A673 (cell line): ENCODE data around the gene AANAT. TPM values are rescaled to one million over a fixed set of nuclear protein-coding genes. Genes with fewer than 3 reads are reported as not detected.

Experiments
- BruUV-seq: library from RNA; stranded (reverse); fragments of 400-500 nt; replicated peaks from 2 replicates; lab custom pipeline; 2021; lab: Mats Ljungman, UMichigan
- CTCF ChIA-PET: fragments of 300-600 bp; sonication (Branson Sonifier 250); formaldehyde crosslinking; loops from one replicate; lab custom pipeline; 2022; ENCODE audit warnings: antibody characterized with exemption; lab: Charles Lee
- POLR2A ChIA-PET: fragments of 300-600 bp; sonication (Branson Sonifier 250); formaldehyde crosslinking; loops from one replicate; lab custom pipeline; 2022; ENCODE audit warnings: antibody characterized with exemption; ENCODE audit not compliant: low non-redundant PET; lab: Charles Lee
- DNase-seq: peaks from one replicate; pipeline ENCODE4 v3.0.0-alpha.2; 2015; ENCODE audit warnings: low spot score
- H3K27ac ChIP-seq: fragments of 200-600 bp; sonication (generic); 2 replicates; pipeline ENCODE4 v1.5.1; 2016; ENCODE audit warnings: mixed run types, low read depth, mild to moderate bottlenecking, mixed read lengths, antibody characterized with exemption, low read length; ENCODE audit not compliant: poor library complexity, severe bottlenecking
- H3K27me3 ChIP-seq: fragments of 200-600 bp; sonication (generic); replicated peaks from 2 replicates; pipeline ENCODE4 v1.6.1; 2017; ENCODE audit warnings: mixed run types, low read depth, mild to moderate bottlenecking, mixed read lengths, antibody characterized with exemption, low read length; ENCODE audit not compliant: insufficient read depth, poor library complexity
- H3K36me3 ChIP-seq: fragments of 200-600 bp; sonication (generic); 2 replicates; pipeline ENCODE4 v1.6.1; 2016; ENCODE audit warnings: mixed run types, mild to moderate bottlenecking, mixed read lengths, antibody characterized with exemption, low read length; ENCODE audit not compliant: insufficient read depth, poor library complexity, severe bottlenecking
- H3K4me1 ChIP-seq: fragments of 200-600 bp; sonication (generic); 2 replicates; pipeline ENCODE4 v1.6.1; 2017; ENCODE audit warnings: mixed run types, mild to moderate bottlenecking, mixed read lengths, antibody characterized with exemption, low read length; ENCODE audit not compliant: insufficient read depth, poor library complexity, severe bottlenecking
- H3K4me3 ChIP-seq: fragments of 200-600 bp; sonication (generic); 2 replicates; pipeline ENCODE4 v1.5.1; 2016; ENCODE audit warnings: low read depth, mixed run types, mild to moderate bottlenecking, mixed read lengths, low read length; ENCODE audit not compliant: poor library complexity, severe bottlenecking
- H3K9me3 ChIP-seq: fragments of 200-600 bp; sonication (generic); 2 replicates; pipeline ENCODE4 v1.6.1; 2016; ENCODE audit warnings: mixed run types, low read depth, mild to moderate bottlenecking, mixed read lengths, antibody characterized with exemption, low read length; ENCODE audit not compliant: poor library complexity, severe bottlenecking
- CTCF ChIP-seq: fragments of 300-800, 200-600 bp; sonication (generic); conservative IDR thresholded peaks from 2 replicates; pipeline ENCODE4 v1.5.1; 2017; ENCODE audit warnings: low read depth, mild to moderate bottlenecking, antibody characterized with exemption, low read length, moderate library complexity, mixed read lengths
- EZH2 ChIP-seq: fragments of 200-600 bp; sonication (generic); IDR thresholded peaks from 2 replicates; pipeline ENCODE4 v1.6.1; 2017; ENCODE audit warnings: borderline replicate concordance, low read depth, mild to moderate bottlenecking, mixed read lengths, antibody characterized with exemption, low read length; ENCODE audit not compliant: poor library complexity, severe bottlenecking
- intact Hi-C: fragments of 100-400 bp; cut with micrococcal nuclease; formaldehyde crosslinking; loops from one replicate; pipeline ENCODE4 v1.10.0; 2022; ENCODE audit not compliant: unreplicated experiment
- total RNA-seq: library from RNA; stranded (reverse); gene quantifications from 2 replicates; pipeline ENCODE4 v1.2.3, GENCODE V29; 2021

Gene AANAT
- total RNA-seq, 1 experiment from 2014 or later = not detected

GRCh38 chr17:76496464-76496863, 29.1 kb downstream of the AANAT start:
- no TSS peak for BruUV-seq
- POLR2A ChIA-PET = no interaction called here
- DNase-seq = no peak
- H3K9me3 ChIP-seq = no peaks in the 10 kb centered on the region
- intact Hi-C loops = no loop called here
- no peak overlapping the region for H3K27ac ChIP-seq
- TF ChIP-seq EZH2 (no peak), CTCF (no peak)
- no peak overlapping the region for H3K4me3 ChIP-seq
- peaks cover 65% of the 10 kb centered on the region for H3K4me1 ChIP-seq
- CTCF ChIA-PET = no interaction called here
- H3K36me3 ChIP-seq = no peaks in the 10 kb centered on the region
- no peaks in the 10 kb centered on the region for H3K27me3 ChIP-seq

- TF ChIP-seq CTCF = no peak
- TF ChIP-seq EZH2 = no peak
- no peaks in the 10 kb centered on the region for H3K27me3 ChIP-seq
- intact Hi-C loops = no loop called here
- no peak overlapping the region for H3K27ac ChIP-seq
- ChIA-PET CTCF (interaction anchor here (0.9 to 1.0 kb wide), 2 partner anchors 9 to 39 kb away, joined by 3 to 4 read pairs; no protein-coding TSS in a partner anchor), POLR2A (interaction anchor here (0.6 kb wide), 1 partner anchor 11 kb away, joined by 9 read pairs; no protein-coding TSS in a partner anchor)
- no peaks in the 10 kb centered on the region for H3K36me3 ChIP-seq
- no peak overlapping the region for H3K4me3 ChIP-seq
- H3K4me1 ChIP-seq = peaks cover 64% of the 10 kb centered on the region
- no peaks in the 10 kb centered on the region for H3K9me3 ChIP-seq
- DNase-seq = no peak
- BruUV-seq = no TSS peak
Observed at GRCh38 chr17:76497699-76497978, 30.2 kb downstream of the AANAT start.

- H3K4me1 ChIP-seq = peaks cover 58% of the 10 kb centered on the region
- no peaks in the 10 kb centered on the region for H3K27me3 ChIP-seq
- DNase-seq = peak; percentile 86
- no peak overlapping the region for H3K27ac ChIP-seq
- no peak overlapping the region for H3K4me3 ChIP-seq
- H3K9me3 ChIP-seq = no peaks in the 10 kb centered on the region
- ChIA-PET POLR2A (interaction anchor here (0.6 kb wide), 1 partner anchor 11 kb away, joined by 9 read pairs; no protein-coding TSS in a partner anchor), CTCF (interaction anchor here (0.9 to 1.0 kb wide), 2 partner anchors 9 to 39 kb away, joined by 3 to 4 read pairs; no protein-coding TSS in a partner anchor)
- TF ChIP-seq EZH2 (no peak), CTCF (no peak)
- BruUV-seq = no TSS peak
- H3K36me3 ChIP-seq = no peaks in the 10 kb centered on the region
- intact Hi-C loops = no loop called here
Observed at GRCh38 chr17:76497979-76498875, 30.8 kb downstream of the AANAT start.
